WTC11 (cell line): Measurements from ENCODE around the gene SLC26A2. TPM values are rescaled to one million over a fixed set of nuclear protein-coding genes. Genes with fewer than 3 reads are reported as not detected.

Experiments used
- ATAC-seq: fragments of 200-7000 bp; cut with Tn5 transposase; 2 replicates; pipeline ENCODE4 v1.10.0; 2021; ENCODE audit warnings: mild to moderate bottlenecking, moderate library complexity
- CTCF ChIA-PET: fragments of 300-600 bp; sonication (Branson Sonifier 250); formaldehyde crosslinking; loops from one replicate; lab custom pipeline; 2021; ENCODE audit warnings: antibody characterized with exemption; lab: Charles Lee
- POLR2A ChIA-PET: fragments of 350-600 bp; sonication (Branson Sonifier 250); formaldehyde crosslinking; loops from one replicate; lab custom pipeline; 2021; ENCODE audit warnings: antibody characterized with exemption; lab: Charles Lee
- DNase-seq: peaks from one replicate; pipeline ENCODE4 v3.0.0; 2021; ENCODE audit warnings: low spot score
- H3K27ac Mint-ChIP-seq: 2 replicates; pipeline ENCODE4 v1.8.0; 2021; ENCODE audit warnings: mixed read lengths
- H3K27me3 Mint-ChIP-seq: 2 replicates; pipeline ENCODE4 v1.8.0; 2021; ENCODE audit warnings: low read depth, mild to moderate bottlenecking, moderate library complexity, mixed read lengths
- H3K36me3 Mint-ChIP-seq: 2 replicates; pipeline ENCODE4 v1.8.0; 2021; ENCODE audit warnings: mixed read lengths
- H3K4me1 Mint-ChIP-seq: 2 replicates; pipeline ENCODE4 v1.8.0; 2022; ENCODE audit warnings: mixed read lengths
- H3K4me3 Mint-ChIP-seq: 2 replicates; pipeline ENCODE4 v1.8.0; 2021; ENCODE audit warnings: mild to moderate bottlenecking, moderate library complexity, mixed read lengths
- H3K9me3 Mint-ChIP-seq: 2 replicates; pipeline ENCODE4 v1.8.0; 2021; ENCODE audit warnings: mixed read lengths
- AFF4 ChIP-seq: sonication (generic); formaldehyde crosslinking; IDR thresholded peaks from 2 replicates; pipeline ENCODE4 v1.8.1; 2023; ENCODE audit warnings: mild to moderate bottlenecking, missing genetic modification reagents, borderline replicate concordance
- ARID4B ChIP-seq: sonication (generic); formaldehyde crosslinking; IDR thresholded peaks from 2 replicates; pipeline ENCODE4 v1.8.0; 2023; ENCODE audit warnings: missing genetic modification reagents, mild to moderate bottlenecking, borderline replicate concordance
- ATF6 ChIP-seq: sonication (generic); formaldehyde crosslinking; IDR thresholded peaks from 2 replicates; pipeline ENCODE4 v1.8.1; 2023; ENCODE audit warnings: mild to moderate bottlenecking, missing genetic modification reagents
- CREB1 ChIP-seq: sonication (generic); formaldehyde crosslinking; IDR thresholded peaks from 2 replicates; pipeline ENCODE4 v1.8.0; 2023; ENCODE audit warnings: mild to moderate bottlenecking, missing genetic modification reagents
- ETV6 ChIP-seq: sonication (generic); formaldehyde crosslinking; IDR thresholded peaks from 2 replicates; pipeline ENCODE4 v1.8.1; 2022; ENCODE audit warnings: mild to moderate bottlenecking, missing genetic modification reagents
- GRHL2 ChIP-seq: fragments of 250-450 bp; sonication (Bioruptor Pico); IDR thresholded peaks from 2 replicates; pipeline ENCODE4 v1.8.0; 2022; ENCODE audit warnings: mild to moderate bottlenecking, moderate library complexity; ENCODE audit not compliant: insufficient replicate concordance, severe bottlenecking
- JUN ChIP-seq: sonication (generic); formaldehyde crosslinking; IDR thresholded peaks from 2 replicates; pipeline ENCODE4 v1.8.0; 2023; ENCODE audit warnings: mild to moderate bottlenecking, missing genetic modification reagents
- RORB ChIP-seq: fragments of 250-450 bp; sonication (Bioruptor Pico); IDR thresholded peaks from 2 replicates; pipeline ENCODE4 v1.9.0; 2021; ENCODE audit warnings: mild to moderate bottlenecking
- SMAD3 ChIP-seq: sonication (generic); formaldehyde crosslinking; IDR thresholded peaks from 2 replicates; pipeline ENCODE4 v1.8.0; 2022; ENCODE audit warnings: missing genetic modification reagents, mild to moderate bottlenecking, borderline replicate concordance
- ZNF263 ChIP-seq: sonication (generic); formaldehyde crosslinking; IDR thresholded peaks from 2 replicates; pipeline ENCODE4 v1.8.1; 2022; ENCODE audit warnings: low read depth, mild to moderate bottlenecking, moderate library complexity, missing genetic modification reagents
- ZNF425 ChIP-seq: fragments of 250-450 bp; sonication (Bioruptor Pico); conservative IDR thresholded peaks from 2 replicates; pipeline ENCODE4 v1.9.0; 2021; ENCODE audit warnings: mild to moderate bottlenecking
- ZNF532 ChIP-seq: fragments of 250-450 bp; sonication (Bioruptor Pico); IDR thresholded peaks from 2 replicates; pipeline ENCODE4 v1.9.0; 2021; ENCODE audit warnings: mild to moderate bottlenecking, borderline replicate concordance
- total RNA-seq: library from RNA; stranded (reverse); gene quantifications from 3 replicates; pipeline ENCODE4 v1.2.3, GENCODE V29; 2021
- TF ChIP-seq, protein P1 (sequence below): fragments of 250-450 bp; sonication (Bioruptor Pico); IDR thresholded peaks from 2 replicates; pipeline ENCODE4 v2.1.2; 2022; ENCODE audit warnings: mild to moderate bottlenecking, moderate library complexity

Gene SLC26A2
- total RNA-seq, 1 experiment from 2014 or later: 11.1 TPM

DNA sequence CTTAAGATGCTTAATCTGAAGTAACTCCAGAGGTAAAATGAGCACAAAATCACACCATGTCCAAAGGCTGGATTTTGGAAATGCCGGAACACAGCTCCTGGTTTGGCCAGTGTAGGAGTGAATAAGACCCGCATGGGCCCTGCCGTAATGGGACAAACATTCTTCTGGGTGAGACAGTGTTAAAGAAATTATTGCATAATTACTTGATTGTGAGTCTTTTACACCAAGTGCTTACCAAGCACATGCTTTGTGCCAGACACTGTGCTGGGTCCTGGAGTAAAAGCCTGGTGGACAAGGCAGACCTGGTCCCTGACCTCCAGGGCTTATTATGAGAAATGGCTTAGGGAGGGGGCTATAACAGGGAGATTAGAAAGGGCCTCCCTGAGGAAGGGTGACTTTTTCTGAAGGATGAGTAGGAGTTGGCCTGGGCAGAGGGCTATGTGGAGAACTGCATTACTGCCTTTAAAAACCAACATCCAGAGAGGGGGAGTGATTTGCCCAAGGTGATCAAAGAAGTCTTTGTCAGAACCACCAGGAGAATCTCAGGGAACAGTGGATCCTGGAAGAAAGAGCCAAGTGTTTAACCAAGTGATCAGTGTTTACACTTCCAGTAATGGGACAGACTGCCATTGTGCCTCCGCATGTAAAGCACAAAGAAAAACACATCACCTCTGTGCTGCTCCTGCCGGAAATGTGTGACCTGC lies 19.5 kb upstream of the SLC26A2 start:
- no peak for DNase-seq
- POLR2A ChIA-PET: no interaction called here
- CTCF ChIA-PET: interaction anchor here (1.5 kb wide), 1 partner anchor 49 kb away, joined by 4 read pairs; no protein-coding TSS in a partner anchor
- Mint-ChIP-seq H3K9me3 (no peaks in the 10 kb centered on the region), H3K27me3 (no peaks in the 10 kb centered on the region), H3K4me1 (peaks cover 6% of the 10 kb centered on the region; the same call in 1 of the 2 replicates), H3K27ac (no peak overlapping the region), H3K36me3 (no peaks in the 10 kb centered on the region), H3K4me3 (no peak overlapping the region)
- TF ChIP-seq GRHL2 (CRISPR knock-in tag): no peak
- TF ChIP-seq JUN: no peak
- no peak for TF ChIP-seq ETV6 (CRISPR knock-in tag)
- TF ChIP-seq SMAD3 (CRISPR knock-in tag): no peak
- TF ChIP-seq RORB (CRISPR knock-in tag): no peak
- TF ChIP-seq CREB1 (CRISPR knock-in tag): no peak
- TF ChIP-seq ZNF532 (CRISPR knock-in tag): no peak
- TF ChIP-seq, protein P1, sequence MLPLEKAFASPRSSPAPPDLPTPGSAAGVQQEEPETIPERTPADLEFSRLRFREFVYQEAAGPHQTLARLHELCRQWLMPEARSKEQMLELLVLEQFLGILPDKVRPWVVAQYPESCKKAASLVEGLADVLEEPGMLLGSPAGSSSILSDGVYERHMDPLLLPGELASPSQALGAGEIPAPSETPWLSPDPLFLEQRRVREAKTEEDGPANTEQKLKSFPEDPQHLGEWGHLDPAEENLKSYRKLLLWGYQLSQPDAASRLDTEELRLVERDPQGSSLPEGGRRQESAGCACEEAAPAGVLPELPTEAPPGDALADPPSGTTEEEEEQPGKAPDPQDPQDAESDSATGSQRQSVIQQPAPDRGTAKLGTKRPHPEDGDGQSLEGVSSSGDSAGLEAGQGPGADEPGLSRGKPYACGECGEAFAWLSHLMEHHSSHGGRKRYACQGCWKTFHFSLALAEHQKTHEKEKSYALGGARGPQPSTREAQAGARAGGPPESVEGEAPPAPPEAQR: no peak
- TF ChIP-seq ZNF263: no peak
- no peak for TF ChIP-seq ATF6
- no peak for TF ChIP-seq AFF4 (CRISPR knock-in tag)
- TF ChIP-seq ZNF425 (CRISPR knock-in tag): no peak
- no peak for TF ChIP-seq ARID4B
- no peak for ATAC-seq
